ENCODE measurements around the gene SFTA2. TPM values are rescaled to one million over a fixed set of nuclear protein-coding genes. Genes with fewer than 3 reads are reported as not detected.

SFTA2 gene
- total and polyA plus RNA-seq, 9 of the 15 experiments (the other 6 are each of a cell fraction or from before 2014, with no cell fraction given), result not detected

DNA sequence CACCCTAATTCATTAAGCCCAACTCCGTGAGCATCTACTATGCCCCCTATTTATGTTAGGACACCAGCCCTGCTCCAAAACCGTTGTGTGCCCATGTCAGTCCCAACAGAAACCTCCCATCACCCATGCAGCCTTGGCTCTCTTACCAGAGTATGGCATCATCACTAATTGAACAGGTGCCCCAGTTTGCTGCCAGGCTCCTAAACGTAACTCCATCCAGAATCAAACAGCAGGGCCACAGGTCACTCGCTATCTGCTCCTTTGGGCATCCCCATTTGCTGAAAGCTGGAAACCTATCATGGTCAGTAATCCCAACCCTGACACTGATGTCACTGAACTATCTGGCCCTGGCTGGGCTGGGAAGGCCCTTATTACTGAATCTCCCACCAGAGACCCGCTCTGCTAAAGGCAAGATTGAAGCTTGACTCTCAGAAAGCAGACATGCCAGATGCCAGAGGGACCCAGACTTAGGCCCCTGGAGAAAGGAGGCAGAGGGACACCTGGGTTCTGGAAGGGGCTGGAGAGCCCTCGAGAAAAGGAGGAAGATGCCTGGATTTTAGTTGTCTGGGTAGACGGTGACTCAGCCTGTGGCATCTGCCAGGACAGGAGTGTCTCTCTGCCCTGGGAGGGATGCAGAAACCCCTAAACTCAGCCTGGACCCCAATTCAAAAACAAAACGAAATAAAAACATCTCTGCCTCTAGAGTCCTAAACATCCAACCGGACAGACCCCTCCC, 22.8 kb upstream of the SFTA2 start:
- H3K4me2 ChIP-seq (ENCODE audit: insufficient read depth, low read length), result peak overlapping the region; percentile 54
- no peaks in the 10 kb centered on the region for H4K20me1 ChIP-seq (replicated peaks; ENCODE audit: control insufficient read depth, insufficient read depth, low read length)
- H3K4me1 ChIP-seq (replicated peaks in 1 of 2; ENCODE audit: control insufficient read depth in 2 of 2, insufficient read depth in 2 of 2, low read length in 2 of 2), result peaks cover 8 to 15% of the 10 kb centered on the region in 2 experiments
- no peaks in the 10 kb centered on the region for H3K79me2 ChIP-seq (ENCODE audit: control insufficient read depth, insufficient read depth, low read length)
- CTCF ChIA-PET (ENCODE audit: low intra/inter-chr PET ratio), result no interaction called here
- no peak for ATAC-seq
- no peaks in the 10 kb centered on the region for H3K36me3 ChIP-seq (ENCODE audit: control insufficient read depth, insufficient read depth, low read length)
- TSS peak; percentile 72 for BruUV-seq (replicated peaks)
- intact Hi-C loops (cut with micrococcal nuclease), result loop anchor here (1.0 kb wide), 1 partner anchor 39 kb away; no protein-coding TSS in a partner anchor
- H3K27me3 ChIP-seq (ENCODE audit: control insufficient read depth in 2 of 2, insufficient read depth in 2 of 2, low read length in 2 of 2), result peaks cover 15 to 60% of the 10 kb centered on the region in 2 experiments; a peak in 4 of 5 replicates
- H3K9me3 ChIP-seq (replicated peaks; ENCODE audit: control insufficient read depth, insufficient read depth, low read depth, low read length), result no peaks in the 10 kb centered on the region
- no peak for TF ChIP-seq DPF2 (IDR thresholded peaks at IDR 0.05)
- no peak for TF ChIP-seq KDM2B (CRISPR knock-in tag; IDR thresholded peaks at IDR 0.05)
- no peak for TF ChIP-seq FOSL1 (tag; conservative IDR thresholded peaks at IDR 0.05)
- no peak for TF ChIP-seq MEF2A (IDR thresholded peaks at IDR 0.05; ENCODE audit: control insufficient read depth, low read depth, low read length)
- 0 out of 2 replicates have a peak, but pooled peaks have one; percentile 17 for TF ChIP-seq TCF7 (IDR thresholded peaks at IDR 0.05; ENCODE audit: borderline replicate concordance)
- TF ChIP-seq MED1 (CRISPR knock-in tag; IDR thresholded peaks at IDR 0.05; ENCODE audit: borderline replicate concordance), result no peak
- TF ChIP-seq SMAD4 (CRISPR knock-in tag; conservative IDR thresholded peaks at IDR 0.05), result no peak
- TF ChIP-seq CBX2 (IDR thresholded peaks at IDR 0.05; ENCODE audit: insufficient read depth, low read length, poor library complexity, severe bottlenecking), result peak; percentile 57
- no peak for TF ChIP-seq EZH2 (IDR thresholded peaks at IDR 0.05; ENCODE audit: borderline replicate concordance, low read depth, low read length)
- TF ChIP-seq GTF2E2 (tag; IDR thresholded peaks at IDR 0.05), result 0 out of 2 replicates have a peak, but pooled peaks have one; percentile 15
- TF ChIP-seq CBX8 (IDR thresholded peaks at IDR 0.05; ENCODE audit: borderline replicate concordance, extremely low read depth, low read depth, low read length, poor library complexity, severe bottlenecking), result peak; percentile 92
- TF ChIP-seq, protein P1, sequence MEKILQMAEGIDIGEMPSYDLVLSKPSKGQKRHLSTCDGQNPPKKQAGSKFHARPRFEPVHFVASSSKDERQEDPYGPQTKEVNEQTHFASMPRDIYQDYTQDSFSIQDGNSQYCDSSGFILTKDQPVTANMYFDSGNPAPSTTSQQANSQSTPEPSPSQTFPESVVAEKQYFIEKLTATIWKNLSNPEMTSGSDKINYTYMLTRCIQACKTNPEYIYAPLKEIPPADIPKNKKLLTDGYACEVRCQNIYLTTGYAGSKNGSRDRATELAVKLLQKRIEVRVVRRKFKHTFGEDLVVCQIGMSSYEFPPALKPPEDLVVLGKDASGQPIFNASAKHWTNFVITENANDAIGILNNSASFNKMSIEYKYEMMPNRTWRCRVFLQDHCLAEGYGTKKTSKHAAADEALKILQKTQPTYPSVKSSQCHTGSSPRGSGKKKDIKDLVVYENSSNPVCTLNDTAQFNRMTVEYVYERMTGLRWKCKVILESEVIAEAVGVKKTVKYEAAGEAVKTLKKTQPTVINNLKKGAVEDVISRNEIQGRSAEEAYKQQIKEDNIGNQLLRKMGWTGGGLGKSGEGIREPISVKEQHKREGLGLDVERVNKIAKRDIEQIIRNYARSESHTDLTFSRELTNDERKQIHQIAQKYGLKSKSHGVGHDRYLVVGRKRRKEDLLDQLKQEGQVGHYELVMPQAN (IDR thresholded peaks at IDR 0.05; ENCODE audit: borderline replicate concordance), result no peak
- 22% methylated on average over 9 of the region's 9 CpGs for WGBS (ENCODE audit: insufficient coverage, low coverage, missing lambda C conversion rate)
- POLR2A ChIA-PET, result interaction anchor here (0.6 to 1.2 kb wide), 6 partner anchors 9 to 632 kb away, joined by 3 to 6 read pairs (median 4); no protein-coding TSS in a partner anchor
- H3K9me1 ChIP-seq (ENCODE audit: control insufficient read depth, insufficient read depth, low read length), result no peaks in the 10 kb centered on the region
- DNase-seq (ENCODE audit: extremely low read depth in 1 of 4, low spot score in 3 of 4), result no peak
- in situ Hi-C loops (cut with MboI), result no loop called here
- FAIRE-seq, result no peak
- peak overlapping the region; percentile 78 for H2AFZ ChIP-seq (ENCODE audit: low read depth, low read length)
- no peak overlapping the region for H3K27ac ChIP-seq (ENCODE audit: extremely low read depth, low read depth, low read length)
- peak overlapping the region; percentile 42 to 89; a peak in 3 of 4 replicates for H3K9ac ChIP-seq (ENCODE audit: insufficient read depth in 1 of 2, low read depth in 2 of 2, low read length in 2 of 2)
- H3K4me3 ChIP-seq, result peak overlapping the region; percentile 37

Measured in K562 (cell line).